GM19328 (cell line): ENCODE measurements around the gene GSAP.

Experiments used
- ATAC-seq: cut with Tn5 transposase; IDR thresholded peaks from one replicate; pipeline ENCODE4 v1.9.1; 2021; ENCODE audit warnings: mild to moderate bottlenecking, moderate library complexity; ENCODE audit not compliant: unreplicated experiment

The GSAP gene

GRCh38 chr7:77330169-77330882, 85.8 kb downstream of the GSAP start:
- ATAC-seq: no peak

- no peak for ATAC-seq
Measured at GRCh38 chr7:77329466-77330168, 86.5 kb downstream of the GSAP start.

DNA sequence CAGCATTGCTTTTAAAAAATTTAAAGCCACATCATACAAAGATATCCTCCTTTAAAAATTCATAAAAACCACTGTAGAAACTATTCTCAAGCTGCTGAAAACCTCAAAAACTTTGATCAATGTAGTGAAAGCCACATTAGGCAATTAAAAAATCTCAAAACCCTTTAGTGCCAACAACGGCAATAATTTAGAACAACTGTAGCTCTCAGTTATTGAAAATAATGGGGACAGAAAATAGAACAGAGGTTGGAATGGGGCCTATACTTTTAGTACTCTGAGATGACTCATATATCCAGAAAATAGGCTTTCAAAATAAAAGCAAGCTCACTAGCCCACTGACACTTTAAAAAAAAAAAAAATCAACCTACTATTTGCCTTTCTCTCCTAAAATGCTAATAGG, 87.5 kb downstream of the GSAP start:
- ATAC-seq: no peak

DNA sequence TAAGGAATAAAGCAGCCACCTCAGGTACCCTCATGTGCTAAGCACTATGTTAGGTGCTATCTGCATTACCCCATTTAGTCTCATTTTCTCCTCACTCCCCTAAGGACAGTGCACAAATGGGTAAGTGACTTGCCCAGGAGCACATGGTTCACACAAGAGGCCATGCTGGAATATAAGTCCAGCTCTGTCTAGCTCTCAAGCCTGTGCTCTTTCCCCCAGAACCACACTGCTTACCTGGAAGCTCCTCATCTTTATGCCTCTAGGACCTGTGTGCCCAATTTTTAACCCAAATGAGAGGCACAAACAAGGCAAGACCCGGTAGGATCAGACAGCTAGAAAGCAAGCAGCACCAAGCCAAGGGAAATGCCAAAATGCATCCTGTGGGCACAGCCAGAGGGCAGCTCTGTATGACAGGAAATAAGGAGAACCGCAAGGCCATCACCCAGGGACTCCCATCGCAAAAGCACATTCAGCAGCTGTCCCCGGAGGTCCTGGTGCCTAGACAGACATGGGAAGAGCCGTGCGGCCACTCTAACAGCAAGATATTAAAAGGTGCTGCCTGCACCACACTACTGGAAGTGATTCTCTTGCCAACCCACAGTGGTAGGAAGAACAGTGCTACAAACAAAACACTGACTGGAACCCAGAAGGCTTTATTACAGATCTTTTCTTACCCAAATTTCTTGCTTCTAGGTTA, 88.1 kb downstream of the GSAP start:
- ATAC-seq: no peak

GRCh38 chr7:77327067-77327931, 88.8 kb downstream of the GSAP start:
- ATAC-seq: no peak

- ATAC-seq: no peak
Measured at GRCh38 chr7:77326131-77326530, 90.0 kb downstream of the GSAP start.

DNA sequence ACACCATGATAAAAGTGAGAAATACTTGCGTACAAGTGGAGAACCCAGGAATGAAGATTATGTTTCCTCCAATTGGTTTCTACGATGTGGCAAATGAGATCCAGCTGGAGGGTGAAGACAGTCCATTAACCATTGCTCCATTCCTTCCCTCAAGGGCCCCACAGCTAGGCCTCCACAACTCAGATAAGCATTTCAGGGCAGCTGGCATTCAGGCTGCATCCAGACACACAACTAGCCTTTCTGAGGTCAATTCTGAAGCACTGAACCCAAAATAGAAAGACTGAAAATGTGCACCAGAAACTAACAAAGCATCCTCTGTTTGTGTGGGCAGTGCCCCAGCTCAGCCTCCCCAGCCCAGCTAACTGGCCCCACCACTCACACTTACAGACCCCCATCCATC, 94.8 kb downstream of the GSAP start:
- no peak for ATAC-seq

GRCh38 chr7:77320714-77321113, 95.4 kb downstream of the GSAP start:
- no peak for ATAC-seq

DNA sequence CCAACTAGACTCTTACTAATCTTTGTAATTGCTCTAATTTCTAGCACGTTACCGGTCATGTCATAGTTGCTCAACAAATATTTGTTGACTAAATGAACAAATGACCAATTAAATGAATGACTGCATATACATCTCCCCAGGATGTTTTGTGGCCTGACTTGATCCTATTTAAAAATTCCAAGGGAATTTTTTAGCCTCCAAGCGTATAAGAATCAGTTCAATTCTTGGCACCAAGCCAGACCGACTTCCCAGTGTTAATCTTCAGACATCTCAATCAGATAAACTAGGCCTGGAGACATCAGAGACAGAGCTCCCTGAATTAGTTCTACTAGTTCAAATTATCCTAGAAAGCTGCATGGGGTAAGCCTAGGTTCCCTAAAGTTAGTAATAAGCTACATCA, 96.0 kb downstream of the GSAP start:
- no peak for ATAC-seq

GRCh38 chr7:77318019-77318418, 98.1 kb downstream of the GSAP start:
- no peak for ATAC-seq

- no peak for ATAC-seq
Measured at GRCh38 chr7:77316219-77316978, 99.8 kb downstream of the GSAP start.

GRCh38 chr7:77315182-77315591, 101.0 kb downstream of the GSAP start:
- ATAC-seq: no peak

DNA sequence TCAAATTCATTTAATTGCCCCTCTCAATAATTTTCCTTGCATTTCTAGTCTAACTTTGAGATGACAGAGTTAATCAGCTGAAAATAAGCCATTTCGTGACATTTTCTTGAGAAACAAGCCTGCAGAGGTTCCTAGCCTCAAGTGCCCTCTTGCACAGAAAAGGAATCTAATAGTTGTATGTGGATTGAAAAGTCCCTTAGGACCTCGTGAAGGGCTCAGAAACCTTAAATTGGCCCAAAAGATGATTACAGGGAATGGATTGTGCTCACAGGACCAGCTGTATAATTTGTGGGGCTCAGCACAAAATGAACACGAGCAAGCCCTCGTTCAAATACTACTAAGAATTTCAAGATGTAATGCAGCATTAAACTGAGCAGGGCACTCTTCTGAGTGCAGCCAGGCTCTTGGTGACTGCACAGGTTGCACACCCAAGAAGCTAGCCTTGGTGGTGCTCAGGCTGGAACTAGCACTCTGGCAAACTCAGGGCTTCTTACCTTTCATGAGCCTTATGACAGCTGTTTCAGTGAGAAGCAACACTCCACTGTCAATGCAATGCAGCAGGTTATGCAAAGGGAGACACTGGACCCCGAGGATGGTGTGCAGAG, 102.2 kb downstream of the GSAP start:
- ATAC-seq: no peak

GRCh38 chr7:77313085-77313484, 103.1 kb downstream of the GSAP start:
- no peak for ATAC-seq

- no peak for ATAC-seq
Measured at GRCh38 chr7:77310982-77311381, 105.2 kb downstream of the GSAP start.

- no peak for ATAC-seq
Measured at GRCh38 chr7:77309714-77310220, 106.4 kb downstream of the GSAP start.

GRCh38 chr7:77308792-77309191, 107.4 kb downstream of the GSAP start:
- ATAC-seq: no peak

GRCh38 chr7:77306231-77307067, 109.7 kb downstream of the GSAP start:
- ATAC-seq: no peak

- ATAC-seq: no peak
Measured at GRCh38 chr7:77295549-77295948, 120.6 kb downstream of the GSAP start.
